NCI-H2107 (cell line): Measurements from ENCODE around the gene MGA.

Source experiments
- DNase-seq: peaks from one replicate; lab custom pipeline; 2025; lab: John Stamatoyannopoulos, UW

MGA gene

GRCh38 chr15:41806291-41807181 lies 146.3 kb downstream of the MGA start:
- DNase-seq: no peak

DNA sequence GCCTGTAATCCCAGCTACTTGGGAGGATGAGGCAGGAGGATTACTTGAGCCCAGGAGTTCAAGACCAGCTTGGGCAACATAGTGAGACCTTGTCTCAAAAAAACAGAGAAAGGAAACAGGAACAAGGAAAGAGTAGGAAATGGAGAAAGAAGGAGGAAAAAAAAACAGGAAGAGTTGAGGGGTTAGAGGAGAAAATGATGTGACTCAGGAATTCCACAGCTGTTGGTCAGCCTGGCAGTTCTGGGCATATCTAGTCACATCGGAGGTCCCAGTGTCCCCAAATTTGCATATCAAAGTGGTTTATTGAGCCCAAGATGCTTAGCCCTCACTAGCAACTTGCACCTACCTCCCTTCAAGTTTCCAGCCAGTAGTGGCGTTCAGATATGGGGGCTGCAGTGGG lies 148.9 kb downstream of the MGA start:
- DNase-seq: no peak

DNA sequence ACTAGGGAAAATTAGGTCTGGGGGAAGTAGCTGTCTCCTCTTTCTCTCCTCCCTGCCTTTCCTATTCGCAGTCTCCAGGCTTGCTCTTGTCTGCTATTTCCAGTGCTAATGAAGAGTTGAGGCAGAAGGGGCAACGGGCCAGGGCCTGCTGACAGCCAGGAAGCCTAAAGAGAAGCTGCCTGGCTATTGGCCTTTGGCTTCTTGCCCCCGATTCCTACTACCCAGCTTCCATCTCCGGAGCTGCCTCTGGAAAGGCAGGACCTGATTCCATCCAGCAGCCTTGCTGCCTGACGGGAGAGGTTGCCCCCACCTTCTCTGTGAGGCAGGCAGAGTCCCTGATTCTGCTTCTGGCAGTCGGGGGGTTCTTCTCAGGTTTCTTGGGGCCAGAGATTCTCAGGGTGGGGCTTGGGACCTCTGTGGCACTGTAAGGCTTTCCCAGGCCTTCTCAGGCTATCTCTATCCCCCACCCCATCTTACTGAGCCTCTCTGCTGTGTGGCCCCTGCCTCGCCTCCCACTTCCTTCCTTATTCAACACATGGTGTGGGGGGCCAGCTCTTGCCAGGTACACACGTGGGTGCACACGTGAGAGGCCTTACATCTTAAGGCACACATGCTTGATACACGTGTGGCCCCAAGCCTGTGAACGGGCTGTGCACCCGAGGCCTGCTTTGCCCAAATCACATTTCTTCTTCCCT lies 149.5 kb downstream of the MGA start:
- DNase-seq: no peak

DNA sequence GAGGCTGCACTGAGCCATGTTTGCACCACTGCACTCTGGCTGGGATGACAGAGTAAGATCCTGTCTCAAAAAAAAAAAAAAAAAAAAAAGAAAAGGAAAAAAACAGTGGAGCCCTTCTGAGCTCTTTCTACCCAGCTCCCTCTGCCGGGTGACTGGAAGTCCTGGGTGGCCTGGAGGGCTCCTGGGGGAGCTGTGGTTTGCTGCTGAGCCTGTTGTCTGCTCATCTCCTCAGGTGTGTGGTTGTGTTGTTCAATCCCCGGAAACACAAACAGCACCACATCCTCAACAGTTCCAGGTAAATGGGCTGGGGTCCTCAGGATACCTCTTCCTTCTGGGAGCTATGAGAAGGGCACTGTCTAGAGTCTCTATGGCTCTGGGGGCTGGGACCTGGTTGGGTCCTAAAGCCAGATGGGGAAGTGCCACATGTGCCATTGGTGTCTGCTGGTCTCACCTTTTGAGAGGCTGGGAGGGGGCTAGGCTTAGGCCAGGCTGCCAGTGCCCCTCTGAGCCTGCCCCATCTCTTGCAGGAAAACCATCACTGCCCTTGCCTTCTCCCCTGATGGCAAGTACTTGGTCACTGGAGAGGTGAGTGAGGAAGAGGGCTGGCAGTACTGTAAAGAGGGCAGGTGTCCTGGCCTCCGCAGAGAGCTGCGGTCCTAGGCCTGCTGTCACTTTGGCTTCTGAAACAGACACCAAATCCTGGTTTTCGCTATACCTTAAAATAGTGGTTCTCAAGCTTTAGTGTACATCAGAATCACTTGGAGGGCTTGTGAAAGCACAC lies 150.6 kb downstream of the MGA start:
- DNase-seq: no peak

- DNase-seq: peak; percentile 36
Measured at GRCh38 chr15:41811432-41812195, 151.4 kb downstream of the MGA start.

DNA sequence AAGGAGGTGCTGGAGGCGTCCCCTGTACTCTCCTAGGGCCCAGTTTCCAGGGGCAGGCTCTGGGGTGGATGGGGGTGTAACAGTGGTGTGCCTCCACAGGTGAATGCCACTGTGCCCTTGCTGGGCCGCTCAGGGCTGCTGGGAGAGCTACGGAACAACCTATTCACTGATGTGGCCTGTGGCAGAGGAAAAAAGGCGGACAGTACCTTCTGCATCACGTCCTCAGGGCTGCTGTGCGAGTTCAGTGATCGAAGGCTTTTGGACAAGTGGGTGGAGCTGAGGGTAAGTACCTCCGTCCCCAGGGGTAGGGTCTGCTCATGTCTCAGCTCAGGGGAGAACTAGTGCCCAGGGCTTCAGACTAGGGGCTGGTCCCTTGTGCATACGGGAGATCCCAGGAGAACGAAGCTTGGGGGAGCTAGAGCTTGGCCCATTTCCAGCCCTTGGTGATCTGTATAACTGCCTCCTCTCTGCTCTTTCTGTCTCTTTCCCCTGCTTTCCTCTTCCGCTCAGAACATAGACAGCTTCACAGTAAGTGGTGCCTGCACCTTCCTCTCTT lies 152.7 kb downstream of the MGA start:
- DNase-seq: no peak

DNA sequence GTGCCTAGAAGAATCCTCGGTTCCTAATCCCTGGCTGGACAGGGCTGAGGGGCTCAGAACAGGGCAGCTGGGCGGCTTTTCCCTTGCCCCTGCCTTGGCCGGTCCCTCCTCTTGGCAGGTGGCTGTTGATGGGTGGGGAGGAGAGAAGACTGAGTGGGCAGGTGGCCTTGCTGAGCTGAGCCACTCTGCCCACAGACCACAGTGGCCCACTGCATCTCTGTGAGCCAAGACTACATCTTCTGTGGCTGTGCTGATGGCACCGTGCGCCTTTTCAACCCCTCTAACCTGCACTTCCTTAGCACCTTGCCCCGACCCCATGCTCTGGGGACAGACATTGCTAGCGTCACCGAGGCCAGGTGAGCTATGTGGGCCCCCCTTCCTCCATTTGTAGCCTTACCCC lies 153.2 kb downstream of the MGA start:
- no peak for DNase-seq

GRCh38 chr15:41814534-41814933 lies 154.3 kb downstream of the MGA start:
- no peak for DNase-seq

GRCh38 chr15:41816788-41817187 lies 156.6 kb downstream of the MGA start:
- DNase-seq: no peak

DNA sequence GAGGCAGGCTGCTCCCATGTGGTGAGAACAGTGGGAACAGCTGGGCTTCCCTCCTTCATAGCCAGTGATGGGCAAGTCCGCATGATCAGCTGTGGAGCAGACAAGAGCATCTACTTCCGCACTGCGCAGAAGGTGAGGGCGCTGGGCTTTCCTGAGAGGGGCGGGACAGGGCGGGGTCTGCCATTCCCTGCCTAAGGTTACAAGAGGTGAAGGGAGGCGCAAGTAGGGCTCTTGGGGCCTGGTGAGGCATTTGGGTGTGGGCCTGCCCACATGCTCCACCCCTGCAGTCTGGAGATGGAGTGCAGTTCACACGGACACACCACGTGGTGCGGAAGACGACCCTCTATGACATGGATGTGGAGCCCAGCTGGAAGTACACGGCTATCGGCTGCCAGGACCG lies 157.1 kb downstream of the MGA start:
- DNase-seq: no peak

DNA sequence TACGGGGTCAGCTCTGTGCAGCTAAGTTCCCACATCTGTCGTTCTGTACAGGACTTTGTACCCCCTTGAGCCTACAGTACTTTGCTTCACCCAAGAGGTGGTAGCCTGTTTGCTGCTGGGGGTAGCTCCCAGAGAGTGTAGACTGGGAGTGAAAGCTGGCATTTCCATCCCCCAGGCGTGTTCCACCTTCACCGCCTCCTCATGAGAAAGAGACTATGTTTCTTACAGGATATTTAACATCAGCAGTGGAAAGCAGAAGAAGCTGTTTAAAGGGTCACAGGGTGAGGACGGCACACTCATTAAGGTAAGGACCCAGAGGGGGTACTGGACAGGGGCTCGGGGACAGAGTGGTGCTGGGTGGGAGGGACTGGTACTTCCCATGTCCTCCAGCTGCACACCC lies 157.6 kb downstream of the MGA start:
- DNase-seq: no peak

DNA sequence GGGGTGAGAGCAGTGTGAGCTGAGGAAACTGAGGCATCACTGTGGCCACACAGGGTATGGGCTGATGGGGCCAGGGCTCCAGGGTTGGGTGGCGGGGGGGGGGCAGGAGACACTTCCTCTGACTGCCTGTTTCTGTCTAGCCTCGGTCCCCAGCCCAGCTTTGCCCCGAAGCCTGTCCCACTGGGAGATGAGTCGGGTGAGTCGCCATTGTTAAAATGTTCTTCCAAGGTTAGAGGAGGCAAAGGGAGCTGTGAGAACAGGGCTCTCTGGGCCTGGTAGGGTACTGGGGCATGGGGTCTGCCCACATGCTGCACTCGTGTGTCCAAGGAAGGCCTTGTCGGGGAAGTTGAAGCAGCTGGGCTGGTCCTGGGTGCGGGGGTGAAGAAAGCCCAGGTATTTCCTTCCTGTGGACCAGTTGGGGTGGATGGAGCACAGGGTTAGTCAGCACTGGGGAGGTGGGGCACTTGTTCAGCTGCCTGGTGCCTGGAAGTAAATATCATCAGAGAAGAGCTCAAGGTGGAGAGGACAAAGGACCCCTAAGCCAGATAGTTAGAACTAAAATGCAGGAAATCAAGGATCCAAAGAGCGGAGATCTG lies 159.3 kb downstream of the MGA start:
- DNase-seq: no peak

DNA sequence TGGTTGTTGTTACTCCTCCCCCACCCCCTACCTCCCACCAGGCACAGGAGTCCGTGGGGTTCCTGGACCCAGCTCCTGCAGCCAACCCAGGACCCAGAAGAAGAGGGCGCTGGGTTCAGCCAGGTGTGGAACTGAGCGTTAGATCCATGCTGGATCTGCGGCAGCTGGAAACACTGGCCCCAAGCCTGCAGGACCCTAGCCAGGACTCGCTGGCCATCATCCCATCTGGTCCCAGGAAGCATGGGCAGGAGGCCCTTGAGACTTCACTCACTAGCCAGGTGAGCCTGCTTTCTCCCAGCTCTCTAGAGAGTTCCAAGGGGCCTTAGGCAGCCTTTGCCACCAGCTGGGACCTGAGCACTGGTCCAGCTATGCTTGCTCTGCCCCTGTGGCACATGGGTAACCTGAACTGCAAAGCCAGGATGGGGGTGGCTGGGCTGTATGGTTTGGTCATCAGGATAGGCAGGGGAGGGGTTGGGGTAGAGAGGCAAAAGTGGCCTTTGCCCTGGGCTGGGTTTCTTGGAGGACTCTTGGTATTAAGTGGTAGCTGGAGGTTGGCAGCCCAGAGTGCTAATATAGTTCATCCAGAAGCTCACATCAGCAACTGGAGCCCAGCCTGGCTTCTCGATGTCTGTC lies 160.7 kb downstream of the MGA start:
- no peak for DNase-seq

DNA sequence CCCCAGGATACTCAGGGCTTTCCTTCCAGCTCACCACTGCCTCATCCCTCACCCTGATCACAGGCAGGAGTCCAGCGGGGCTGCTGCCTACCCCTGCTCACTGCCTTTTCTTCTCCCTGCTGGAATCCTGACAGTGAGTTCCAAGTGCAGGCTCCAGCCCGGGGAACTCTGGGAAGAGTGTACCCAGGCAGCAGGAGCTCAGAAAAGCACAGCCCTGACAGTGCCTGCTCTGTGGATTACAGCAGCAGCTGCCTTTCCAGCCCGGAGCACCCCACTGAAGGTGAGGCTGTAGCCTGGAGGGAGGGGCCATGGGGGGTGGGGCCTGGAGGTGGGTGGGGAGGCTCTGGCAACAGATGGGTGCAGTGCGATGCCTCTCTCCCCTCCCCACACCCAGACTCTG lies 161.6 kb downstream of the MGA start:
- DNase-seq: no peak

GRCh38 chr15:41822471-41822870 lies 162.3 kb downstream of the MGA start:
- DNase-seq: no peak
